Body of pancreas (tissue), 4 donors: Measurements from ENCODE around the gene AMPD3. TPM values are rescaled to one million over a fixed set of nuclear protein-coding genes. Genes with fewer than 3 reads are reported as not detected.

Experiments
- ATAC-seq: fragments of 150-250 bp; one replicate; pipeline ENCODE4 v1.9.1; 2016
- DNase-seq, 4 donors: peaks; one replicate each; pipeline ENCODE4 v3.0.0-alpha.2; 2019
- H3K27ac ChIP-seq, 4 donors: fragments of 200-600 bp; sonication (generic); 1 replicate in 3 of 4; 2 replicates in 1 of 4; pipeline versions ENCODE4 v1.5.1 to v1.6.1; 2016 to 2019; ENCODE audit warnings: mild to moderate bottlenecking in 1 of 4, mixed read lengths in 1 of 4, moderate library complexity in 1 of 4
- H3K27me3 ChIP-seq, 2 donors: fragments of 200-600 bp; sonication (generic); one replicate each; pipeline ENCODE4 v1.6.0; 2016; ENCODE audit warnings: mild to moderate bottlenecking in 1 of 2
- H3K36me3 ChIP-seq, 2 donors: fragments of 200-600 bp; sonication (generic); replicated peaks in 1 of 2; 2 replicates each; pipeline ENCODE4 v1.5.1; 2016; ENCODE audit warnings: low read depth in 2 of 2; ENCODE audit not compliant: insufficient read depth in 1 of 2
- H3K4me1 ChIP-seq: fragments of 200-600 bp; sonication (generic); one replicate; pipeline ENCODE4 v1.6.0; 2016
- H3K4me3 ChIP-seq, 2 donors: fragments of 200-600 bp; sonication (generic); 1 replicate in 1 of 2; 2 replicates in 1 of 2; pipeline ENCODE4 v1.5.1; 2016 to 2019
- H3K9me3 ChIP-seq, 3 donors: fragments of 200-600 bp; sonication (generic); 1 replicate in 2 of 3; 2 replicates in 1 of 3; pipeline ENCODE4 v1.5.1; 2016
- POLR2A ChIP-seq, 3 donors: fragments of 450-650 bp; IDR thresholded peaks; one replicate each; pipeline ENCODE4 v1.6.1; 2016; ENCODE audit warnings: antibody characterized with exemption in 3 of 3, mild to moderate bottlenecking in 2 of 3
- WGBS, 2 donors: methylation state at CpG; one replicate each; pipeline ENCODE4 v1.1.5; 2017; 5-methylcytosine and 5-hydroxymethylcytosine counted together
- intact Hi-C: fragments of 100-400 bp; cut with DNase I; formaldehyde crosslinking; loops from one replicate; pipeline ENCODE4 v1.15.1; 2023
- total RNA-seq, 2 donors: library from RNA; depleted of rRNA; stranded (reverse); fragments of >200 nt; gene quantifications; one replicate each; pipeline ENCODE4 v1.1.0, GENCODE V29; 2016
- TF ChIP-seq, protein P1 (sequence below), 7 experiments: fragments of 450-650 bp in 4 of 7; fragments of 200-600 bp in 3 of 7; sonication (generic) in 3 of 7; IDR thresholded peaks; one replicate each; pipeline ENCODE4 v1.5.1; 2016 to 2019; ENCODE audit warnings: antibody characterized with exemption in 7 of 7

The AMPD3 gene
- total RNA-seq, 2 donors from 2014 or later: 3.6 to 9.9 TPM

DNA sequence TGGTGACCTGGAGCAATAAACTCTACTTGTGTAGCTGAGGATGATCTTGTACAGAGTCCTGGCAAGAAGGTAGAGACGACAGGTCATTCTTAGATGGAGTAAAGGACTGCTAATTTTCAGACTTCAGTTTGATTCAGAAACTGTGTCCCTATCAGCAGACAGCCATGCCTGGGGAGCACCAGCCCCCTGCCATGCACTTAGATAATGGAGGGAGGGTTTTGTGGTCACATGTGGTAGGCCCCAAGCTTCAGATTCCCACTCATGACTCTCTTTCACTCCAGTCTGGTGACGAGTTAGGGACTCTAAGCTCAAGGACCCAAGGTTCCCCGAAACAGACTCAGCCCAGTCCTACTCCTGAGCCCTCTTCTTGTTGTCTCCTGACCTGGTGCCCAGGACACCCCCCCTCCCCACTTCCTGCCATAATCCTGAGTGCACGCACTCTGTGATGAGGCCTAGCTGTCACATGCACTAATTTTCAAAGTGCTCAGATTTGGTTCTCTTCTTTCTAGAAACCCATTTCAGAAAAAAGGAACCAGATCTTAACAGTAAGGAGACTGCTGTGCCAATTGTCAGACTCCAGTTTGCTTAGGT is 10.2 kb upstream of the AMPD3 start:
- no peak for ATAC-seq

DNA sequence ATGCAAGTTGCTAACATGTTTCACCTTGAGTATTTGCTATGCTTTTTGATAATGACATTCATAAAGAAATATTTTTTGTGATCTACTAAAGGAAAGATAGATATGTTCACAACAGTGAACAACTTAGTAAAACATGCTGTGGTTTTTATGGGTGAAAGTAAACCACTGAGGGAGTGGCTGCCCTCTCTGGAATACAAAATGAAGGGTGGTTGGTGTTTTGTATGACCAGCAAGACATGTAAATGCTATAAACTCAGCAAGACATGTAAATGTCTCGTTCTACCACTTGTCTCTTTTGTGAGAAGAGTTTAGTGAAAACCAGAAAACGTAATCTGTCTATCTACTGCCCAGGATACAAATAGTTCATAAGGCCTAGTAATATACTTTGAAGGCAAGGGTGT is 7.6 kb upstream of the AMPD3 start:
- ATAC-seq (no peak), DNase-seq (no peak)
- intact Hi-C loops: no loop called here
- Histone ChIP-seq H3K4me3 (no peak overlapping the region), H3K9me3 (no peaks in the 10 kb centered on the region), H3K27ac (no peak overlapping the region), H3K36me3 (no peaks in the 10 kb centered on the region), H3K27me3 (no peaks in the 10 kb centered on the region), H3K4me1 (peaks cover 9% of the 10 kb centered on the region)
- TF ChIP-seq, protein P1, sequence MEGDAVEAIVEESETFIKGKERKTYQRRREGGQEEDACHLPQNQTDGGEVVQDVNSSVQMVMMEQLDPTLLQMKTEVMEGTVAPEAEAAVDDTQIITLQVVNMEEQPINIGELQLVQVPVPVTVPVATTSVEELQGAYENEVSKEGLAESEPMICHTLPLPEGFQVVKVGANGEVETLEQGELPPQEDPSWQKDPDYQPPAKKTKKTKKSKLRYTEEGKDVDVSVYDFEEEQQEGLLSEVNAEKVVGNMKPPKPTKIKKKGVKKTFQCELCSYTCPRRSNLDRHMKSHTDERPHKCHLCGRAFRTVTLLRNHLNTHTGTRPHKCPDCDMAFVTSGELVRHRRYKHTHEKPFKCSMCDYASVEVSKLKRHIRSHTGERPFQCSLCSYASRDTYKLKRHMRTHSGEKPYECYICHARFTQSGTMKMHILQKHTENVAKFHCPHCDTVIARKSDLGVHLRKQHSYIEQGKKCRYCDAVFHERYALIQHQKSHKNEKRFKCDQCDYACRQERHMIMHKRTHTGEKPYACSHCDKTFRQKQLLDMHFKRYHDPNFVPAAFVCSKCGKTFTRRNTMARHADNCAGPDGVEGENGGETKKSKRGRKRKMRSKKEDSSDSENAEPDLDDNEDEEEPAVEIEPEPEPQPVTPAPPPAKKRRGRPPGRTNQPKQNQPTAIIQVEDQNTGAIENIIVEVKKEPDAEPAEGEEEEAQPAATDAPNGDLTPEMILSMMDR (IDR thresholded peaks at IDR 0.05): no peak
- TF ChIP-seq POLR2A (IDR thresholded peaks at IDR 0.05): no peak
- 82 to 90% methylated on average over 2 of the region's 2 CpGs for WGBS, 2 donors

More for the DNA sequence above, 10.2 kb upstream of the AMPD3 start:
- TF ChIP-seq POLR2A (IDR thresholded peaks at IDR 0.05): no peak
- TF ChIP-seq, protein P1 (IDR thresholded peaks at IDR 0.05): no peak
- H3K4me3 ChIP-seq: no peak overlapping the region
- DNase-seq: peak in 1 of 4 donors; percentile 48
- 63 to 80% methylated on average over 4 of the region's 4 CpGs for WGBS, 2 donors
- no peaks in the 10 kb centered on the region for H3K4me1 ChIP-seq
- no peaks in the 10 kb centered on the region for H3K36me3 ChIP-seq
- H3K9me3 ChIP-seq: no peaks in the 10 kb centered on the region
- no peak overlapping the region for H3K27ac ChIP-seq
- H3K27me3 ChIP-seq: no peaks in the 10 kb centered on the region
- intact Hi-C loops: no loop called here

DNA sequence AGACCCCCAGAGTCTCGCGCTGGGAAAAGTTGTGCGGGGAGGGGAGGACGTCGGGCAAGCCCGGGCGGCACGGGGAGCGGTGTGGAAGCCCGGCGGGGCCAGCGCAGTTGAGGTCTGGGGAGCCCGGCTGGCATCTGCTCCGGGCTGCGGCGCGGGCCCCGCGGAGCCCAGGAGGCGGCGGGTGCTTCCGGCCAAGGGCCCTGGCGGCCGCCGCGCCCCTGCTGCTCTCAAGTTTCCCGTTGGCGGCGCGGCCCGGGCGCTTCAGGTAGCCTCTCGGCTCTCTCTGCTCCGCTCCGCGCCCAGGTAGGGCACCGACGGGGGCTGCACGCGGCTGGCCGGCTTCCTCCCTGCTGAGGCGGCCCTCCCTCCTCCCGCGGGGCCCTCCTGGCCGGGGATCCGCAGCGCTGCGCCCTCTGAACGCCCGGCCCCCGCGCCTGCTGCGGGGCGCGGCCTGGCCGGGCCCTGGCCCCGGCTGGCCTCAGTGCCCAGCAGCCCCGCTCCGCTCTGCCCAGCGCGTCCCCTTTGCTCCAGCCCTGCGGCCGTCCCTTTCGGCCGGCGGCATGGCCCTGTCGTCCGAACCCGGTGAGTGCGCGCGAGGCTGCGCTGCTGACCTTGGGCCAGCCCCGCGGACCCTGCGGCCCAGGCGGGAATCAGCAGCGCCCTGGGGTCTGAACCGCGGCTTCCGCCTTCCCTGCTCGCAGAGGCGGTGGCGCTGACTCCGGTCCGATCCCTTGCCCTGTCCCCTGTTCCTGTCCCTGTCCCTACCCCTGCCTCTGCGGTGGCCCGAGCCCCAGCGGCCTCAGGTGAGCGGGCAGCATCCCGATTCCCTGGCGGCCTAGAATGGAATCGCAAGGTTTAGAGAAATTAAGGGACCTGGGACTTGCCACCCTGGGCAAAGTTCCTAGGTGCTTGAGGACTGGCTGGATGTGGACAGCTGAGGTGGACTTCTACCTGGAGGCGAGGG is 4.3 kb upstream of the AMPD3 start:
- DNase-seq (peak; percentile 77 to 78 (median 77)), ATAC-seq (peak; percentile 83)
- Histone ChIP-seq H3K4me3 (peak overlapping the region; percentile 4 to 25), H3K36me3 (no peaks in the 10 kb centered on the region), H3K27me3 (no peaks in the 10 kb centered on the region), H3K9me3 (no peaks in the 10 kb centered on the region), H3K27ac (peak overlapping the region; percentile 7 to 90 (median 84)), H3K4me1 (peaks cover 9% of the 10 kb centered on the region)
- peak in 2 of 3 donors; percentile 61 to 74 for TF ChIP-seq POLR2A (IDR thresholded peaks at IDR 0.05)
- TF ChIP-seq, protein P1 (IDR thresholded peaks at IDR 0.05): peak; percentile 53 to 91 (median 68)
- intact Hi-C loops: no loop called here
- 6 to 29% methylated on average over 2 to 58 of the region's 94 CpGs for WGBS, 2 donors

DNA sequence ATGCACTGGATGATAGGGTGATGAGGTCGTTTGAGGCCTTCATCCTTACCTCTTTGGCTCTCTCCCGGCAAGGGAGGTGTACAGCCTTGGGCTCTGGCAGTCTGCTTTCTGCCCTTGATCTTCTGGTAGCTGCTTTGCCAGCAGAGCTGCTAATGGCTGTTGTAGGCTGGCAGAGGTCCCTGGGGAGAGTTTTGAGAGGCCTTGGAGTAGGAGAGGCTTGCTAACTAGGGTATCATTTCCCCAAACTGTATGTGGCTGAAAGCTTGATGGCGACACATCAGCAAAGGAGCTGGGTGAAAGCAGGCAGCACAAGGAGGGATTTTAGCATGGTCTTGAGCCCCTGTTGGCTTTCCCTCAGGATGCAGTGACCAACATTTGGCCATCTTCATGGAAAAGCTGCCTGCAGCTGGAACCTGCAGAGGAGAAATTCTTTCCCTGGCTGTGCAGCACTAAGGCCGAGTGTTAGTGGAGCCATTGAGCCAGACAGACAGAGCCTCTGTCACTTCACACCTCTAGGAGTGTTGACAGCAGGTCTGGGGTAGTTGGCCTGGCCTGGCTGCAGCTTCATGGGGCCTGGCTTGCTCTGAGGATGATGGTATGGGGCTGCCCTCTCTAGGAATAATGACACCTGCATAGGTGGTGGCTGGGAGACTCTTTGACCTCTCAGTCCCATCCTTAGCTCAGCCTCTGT is 3.5 kb upstream of the AMPD3 start:
- ATAC-seq (no peak), DNase-seq (no peak)
- 43 to 45% methylated on average over 3 to 4 of the region's 4 CpGs for WGBS, 2 donors
- peak overlapping the region in 3 of 4 donors; percentile 78 to 90 (median 90) for H3K27ac ChIP-seq
- no peaks in the 10 kb centered on the region for H3K36me3 ChIP-seq
- no peaks in the 10 kb centered on the region for H3K9me3 ChIP-seq
- H3K4me3 ChIP-seq: no peak overlapping the region
- intact Hi-C loops: no loop called here
- H3K27me3 ChIP-seq: no peaks in the 10 kb centered on the region
- no peak for TF ChIP-seq POLR2A (IDR thresholded peaks at IDR 0.05)
- TF ChIP-seq, protein P1 (IDR thresholded peaks at IDR 0.05): no peak
- H3K4me1 ChIP-seq: peaks cover 9% of the 10 kb centered on the region
